Heart left ventricle (tissue), 16 donors: ENCODE data around the gene SLC23A2. TPM values are rescaled to one million over a fixed set of nuclear protein-coding genes. Genes with fewer than 3 reads are reported as not detected.
"Not testable (repeated sequence)": the region's sequence is repeated elsewhere in the genome, so short reads cannot be mapped to it uniquely, and the experiment has no call there.

Experiments
- ATAC-seq, 4 donors: fragments of 200-7000 bp; cut with Tn5 transposase; one replicate each; pipeline ENCODE4 v1.9.1; 2020 to 2022; ENCODE audit warnings: moderate library complexity in 4 of 4, mild to moderate bottlenecking in 3 of 4, moderate number of reproducible peaks in 1 of 4
- DNase-seq, 5 donors: peaks; one replicate each; pipeline ENCODE4 v3.0.0-alpha.2; 2020
- H3K27ac ChIP-seq, 12 donors: fragments of 200-600 bp; sonication (generic) in 4 of 12; one replicate each; pipeline versions ENCODE4 v1.5.0 to v1.8.0; 2016 to 2022; ENCODE audit warnings: mild to moderate bottlenecking in 2 of 12
- H3K27me3 ChIP-seq, 9 donors: fragments of 200-600 bp; sonication (generic) in 2 of 9; one replicate each; pipeline versions ENCODE4 v1.5.1 to v1.8.0; 2016 to 2022; ENCODE audit warnings: mild to moderate bottlenecking in 3 of 9
- H3K36me3 ChIP-seq, 9 donors: fragments of 200-600 bp; sonication (generic) in 2 of 9; one replicate each; pipeline versions ENCODE4 v1.5.0 to v1.8.0; 2018 to 2022; ENCODE audit warnings: mild to moderate bottlenecking in 2 of 9
- H3K4me1 ChIP-seq, 12 donors: fragments of 200-600 bp; sonication (generic) in 4 of 12; one replicate each; pipeline versions ENCODE4 v1.5.0 to v1.8.0; 2016 to 2022; ENCODE audit warnings: mild to moderate bottlenecking in 3 of 12
- H3K4me3 ChIP-seq, 12 donors: fragments of 200-600 bp; sonication (generic) in 4 of 12; one replicate each; pipeline versions ENCODE4 v1.5.0 to v1.8.0; 2017 to 2022; ENCODE audit warnings: mild to moderate bottlenecking in 9 of 12, moderate library complexity in 4 of 12
- H3K9me3 ChIP-seq, 12 donors: fragments of 200-600 bp; sonication (generic) in 4 of 12; one replicate each; pipeline versions ENCODE4 v1.5.0 to v1.8.0; 2016 to 2022; ENCODE audit warnings: mild to moderate bottlenecking in 1 of 12
- POLR2A ChIP-seq, 2 donors: fragments of 450-650 bp; IDR thresholded peaks; one replicate each; pipeline ENCODE4 v1.6.1; 2017; ENCODE audit warnings: antibody characterized with exemption in 2 of 2, mild to moderate bottlenecking in 2 of 2, moderate library complexity in 2 of 2
- WGBS, 4 donors: extraction: QIAGEN DNeasy Blood & Tissue Kit in 2 of 4; methylation state at CpG; one replicate each; pipeline versions ENCODE4 v1.1.5 to v1.1.7; 2013 to 2018; 5-methylcytosine and 5-hydroxymethylcytosine counted together
- intact Hi-C, 10 donors: fragments of 100-400 bp; cut with DNase I; formaldehyde crosslinking; loops; one replicate each; pipeline versions ENCODE4 v1.11.1 to v1.14.2; 2022
- polyA plus RNA-seq, 2 donors: library from polyadenylated mRNA; stranded (reverse); fragments of 200-250 nt; gene quantifications; one replicate each; pipeline ENCODE4 v1.2.3, GENCODE V29; 2013
- total RNA-seq, 9 donors: library from RNA; depleted of rRNA in 2 of 9; stranded (reverse); fragments of >200 nt in 2 of 9; fragmentation: NEBNext Ultra II Directional in 3 of 9; extraction: Animal tissue kit (Norgen Biotek cat#: 25700) in 3 of 9; gene quantifications; one replicate each; pipeline versions ENCODE4 v1.1.0 to v1.2.4, GENCODE V29; 2016 to 2023
- TF ChIP-seq, protein P1 (sequence below), 12 donors: fragments of 200-600 bp; sonication (generic) in 4 of 12; IDR thresholded peaks; one replicate each; pipeline versions ENCODE4 v1.5.0 to v1.8.0; 2018 to 2022; ENCODE audit warnings: antibody characterized with exemption in 12 of 12, mild to moderate bottlenecking in 5 of 12
- donor health status: ischemic (EF 13 %, LVEDD 7.1; RV severe dilation, severe dysfunction).
- donor health status: healthy with polysubstance abuse.
- donor health status: DM: no; HTN: yes; CAD: no.
- donor health status: DM: no; HTN: no; CAD: no.
- donor health status: ischemic (EF 25% LVEDD 6.9; RV normal size, moderate dysfunction).
- donor health status: ischemic (EF 25% LVEDD 5.7; RV mildly dilated, moderate dysfunction).
- donor health status: healthy.
- donor health status: DM: yes; HTN: yes; CAD: no.
- donor health status: ischemic (EF 35%, LVEDD 5.7; RV mildly dilated, moderate dysfunction).
- donor health status: nonischemic (EF 11% LVEDD 7.7; RV severe dilation, severe dysfunction).
- donor health status: DM: yes; HTN: yes; CAD: no.
- donor health status: PGD.
- donor health status: ischemic (EF 29% LVEDD 5.4; RV normal size, mild dysfunction).
- donor health status: nonischemic (EF 23%, LVEDD 6.1; RV moderate dilation, normal function).

SLC23A2 gene
- total and polyA plus RNA-seq, 11 donors, result 3.0 to 18.7 (median 8.1) TPM

DNA sequence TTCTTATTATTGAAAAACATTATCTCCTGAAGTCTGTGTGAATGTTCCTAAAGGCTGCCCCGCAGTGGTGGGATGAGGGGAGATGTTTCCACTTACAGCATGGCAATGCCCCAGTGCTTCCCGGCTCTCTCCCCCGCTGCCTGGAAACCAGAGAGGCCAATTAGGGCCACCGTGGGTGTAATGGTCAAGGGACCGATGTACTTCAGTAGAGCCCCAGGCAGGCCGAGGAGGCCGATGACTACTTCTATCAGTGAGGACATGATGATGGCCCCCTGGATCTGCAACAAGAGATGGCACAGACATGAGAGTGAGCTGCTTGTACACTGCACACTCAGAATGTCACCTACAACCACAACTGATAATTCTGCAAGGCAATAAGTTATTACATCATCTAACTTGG lies 117.8 kb downstream of the SLC23A2 start:
- H3K9me3 ChIP-seq, result no peaks in the 10 kb centered on the region
- no peaks in the 10 kb centered on the region for H3K4me1 ChIP-seq
- no peak overlapping the region for H3K27ac ChIP-seq
- no peak overlapping the region for H3K4me3 ChIP-seq
- peaks cover 0 to 66% (median 37%) of the 10 kb centered on the region in 9 donors for H3K36me3 ChIP-seq
- DNase-seq (no peak), ATAC-seq (no peak)
- no peak for TF ChIP-seq POLR2A (IDR thresholded peaks at IDR 0.05)
- TF ChIP-seq, protein P1, sequence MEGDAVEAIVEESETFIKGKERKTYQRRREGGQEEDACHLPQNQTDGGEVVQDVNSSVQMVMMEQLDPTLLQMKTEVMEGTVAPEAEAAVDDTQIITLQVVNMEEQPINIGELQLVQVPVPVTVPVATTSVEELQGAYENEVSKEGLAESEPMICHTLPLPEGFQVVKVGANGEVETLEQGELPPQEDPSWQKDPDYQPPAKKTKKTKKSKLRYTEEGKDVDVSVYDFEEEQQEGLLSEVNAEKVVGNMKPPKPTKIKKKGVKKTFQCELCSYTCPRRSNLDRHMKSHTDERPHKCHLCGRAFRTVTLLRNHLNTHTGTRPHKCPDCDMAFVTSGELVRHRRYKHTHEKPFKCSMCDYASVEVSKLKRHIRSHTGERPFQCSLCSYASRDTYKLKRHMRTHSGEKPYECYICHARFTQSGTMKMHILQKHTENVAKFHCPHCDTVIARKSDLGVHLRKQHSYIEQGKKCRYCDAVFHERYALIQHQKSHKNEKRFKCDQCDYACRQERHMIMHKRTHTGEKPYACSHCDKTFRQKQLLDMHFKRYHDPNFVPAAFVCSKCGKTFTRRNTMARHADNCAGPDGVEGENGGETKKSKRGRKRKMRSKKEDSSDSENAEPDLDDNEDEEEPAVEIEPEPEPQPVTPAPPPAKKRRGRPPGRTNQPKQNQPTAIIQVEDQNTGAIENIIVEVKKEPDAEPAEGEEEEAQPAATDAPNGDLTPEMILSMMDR (IDR thresholded peaks at IDR 0.05), result no peak
- H3K27me3 ChIP-seq, result no peaks in the 10 kb centered on the region
- whole genome bisulfite sequencing, 4 donors, result 74 to 86% (median 82%) methylated on average over 7 of the region's 7 CpGs
- intact Hi-C loops, result no loop called here

- Histone ChIP-seq H3K27ac (no peak overlapping the region), H3K4me1 (no peaks in the 10 kb centered on the region), H3K9me3 (no peaks in the 10 kb centered on the region), H3K36me3 (peaks cover 0 to 62% (median 36%) of the 10 kb centered on the region in 9 donors), H3K4me3 (no peak overlapping the region), H3K27me3 (no peaks in the 10 kb centered on the region)
- WGBS, 4 donors, result 75 to 83% (median 79%) methylated on average over 3 of the region's 3 CpGs
- DNase-seq (no peak), ATAC-seq (no peak)
- intact Hi-C loops, result no loop called here
- TF ChIP-seq, protein P1 (IDR thresholded peaks at IDR 0.05), result no peak
- no peak for TF ChIP-seq POLR2A (IDR thresholded peaks at IDR 0.05)
These were observed 118.3 kb downstream of the SLC23A2 start for GRCh38 chr20:4883051-4883450.

DNA sequence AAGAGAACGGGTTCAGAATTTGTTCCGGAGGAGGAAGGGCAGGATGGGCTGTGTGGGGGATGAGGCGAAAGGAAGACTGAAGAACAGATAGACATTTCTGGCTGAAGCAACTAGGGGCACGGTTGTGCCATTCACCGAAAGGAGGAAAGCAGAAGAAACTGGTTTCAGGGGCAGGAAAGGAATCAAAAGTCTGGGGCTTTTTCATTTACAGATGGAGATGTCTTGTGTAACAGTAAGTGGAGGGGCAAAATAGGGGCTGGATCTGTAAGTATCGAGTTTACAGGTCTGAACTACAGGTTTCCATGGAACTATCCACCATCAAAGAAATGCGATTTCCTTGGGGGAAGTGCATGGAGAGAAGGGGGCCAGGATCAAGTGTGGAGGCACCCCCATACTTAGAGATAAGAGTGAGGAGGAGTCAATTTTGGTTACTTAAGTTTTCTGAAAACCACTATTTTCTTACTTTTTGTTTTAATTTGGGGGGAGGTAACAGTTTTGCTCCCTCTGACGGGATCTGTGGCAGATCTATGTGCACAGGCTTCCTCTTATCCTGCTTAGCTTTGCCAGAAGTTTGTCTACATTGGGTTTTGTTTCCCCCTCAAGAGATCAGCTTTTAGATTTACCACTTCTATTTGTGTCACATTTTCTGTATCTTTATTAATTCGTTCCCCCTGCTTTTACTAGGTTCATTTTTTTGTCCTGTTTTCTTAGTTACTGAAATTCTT lies 120.1 kb downstream of the SLC23A2 start:
- no peak for ATAC-seq
- Histone ChIP-seq H3K4me1 (peaks cover 0 to 2% (median 0%) of the 10 kb centered on the region in 12 donors), H3K36me3 (peaks cover 0 to 75% (median 36%) of the 10 kb centered on the region in 9 donors), H3K27me3 (no peaks in the 10 kb centered on the region), H3K27ac (no peak overlapping the region), H3K4me3 (no peak overlapping the region), H3K9me3 (no peaks in the 10 kb centered on the region)
- TF ChIP-seq POLR2A (IDR thresholded peaks at IDR 0.05), result no peak
- TF ChIP-seq, protein P1 (IDR thresholded peaks at IDR 0.05), result no peak
- intact Hi-C loops, result no loop called here
- DNase-seq, result no peak
- 87 to 92% (median 88%) methylated on average over 9 of the region's 9 CpGs for WGBS, 4 donors

DNA sequence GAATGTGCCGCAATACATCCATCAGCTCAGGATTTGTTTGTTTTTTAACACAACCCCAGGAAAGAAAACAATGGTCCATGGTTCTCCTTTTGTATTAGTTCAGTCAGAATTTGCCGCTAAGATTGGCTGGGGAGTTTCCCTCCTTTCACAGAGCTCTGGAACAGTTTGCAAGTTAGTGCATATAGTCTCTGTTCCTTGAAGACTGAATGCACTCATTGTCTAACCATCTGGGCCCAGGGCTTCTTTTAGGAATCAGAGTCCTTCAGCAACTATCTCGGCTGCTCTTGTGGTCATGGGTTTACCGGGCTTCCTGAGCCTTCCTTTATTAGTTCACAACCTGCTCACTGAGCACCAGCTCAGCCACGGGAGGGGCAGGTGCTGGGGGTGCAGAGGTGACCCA lies 121.3 kb downstream of the SLC23A2 start:
- no peak overlapping the region for H3K4me3 ChIP-seq
- H3K27ac ChIP-seq, result no peak overlapping the region
- H3K27me3 ChIP-seq, result no peaks in the 10 kb centered on the region
- TF ChIP-seq POLR2A (IDR thresholded peaks at IDR 0.05), result no peak
- TF ChIP-seq, protein P1 (IDR thresholded peaks at IDR 0.05), result no peak
- H3K9me3 ChIP-seq, result no peaks in the 10 kb centered on the region
- H3K4me1 ChIP-seq, result peaks cover 0 to 9% (median 0%) of the 10 kb centered on the region in 12 donors
- intact Hi-C loops, result no loop called here
- ATAC-seq (no peak), DNase-seq (no peak)
- WGBS, 4 donors, result 74 to 84% (median 80%) methylated on average over 5 of the region's 5 CpGs
- peaks cover 0 to 81% (median 36%) of the 10 kb centered on the region in 9 donors for H3K36me3 ChIP-seq

DNA sequence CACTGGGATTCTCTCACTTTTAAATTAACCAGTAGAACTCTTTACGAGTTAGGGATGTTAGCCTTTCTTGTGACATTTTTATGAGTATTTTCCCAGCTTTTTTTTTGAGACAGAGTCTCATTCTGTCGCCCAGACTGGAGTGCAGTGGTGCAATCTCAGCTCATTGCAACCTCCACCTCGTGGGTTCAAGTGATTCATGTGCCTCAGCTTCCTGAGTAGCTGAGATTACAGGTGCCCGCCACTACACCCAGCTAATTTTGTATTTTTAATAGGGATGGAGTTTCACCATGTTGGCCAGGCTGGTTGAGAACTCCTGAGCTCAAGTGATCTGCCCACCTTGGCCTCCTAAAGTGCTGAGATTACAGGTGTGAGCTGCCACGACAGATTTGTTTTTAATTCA lies 123.2 kb downstream of the SLC23A2 start:
- H3K4me3 ChIP-seq, DNase-seq, H3K4me1 ChIP-seq, H3K9me3 ChIP-seq, H3K27me3 ChIP-seq, H3K27ac ChIP-seq, ATAC-seq: not testable (repeated sequence)
- WGBS, 4 donors, result 89 to 94% (median 91%) methylated on average over 5 of the region's 5 CpGs
- intact Hi-C loops, result loop anchor here in 1 of 10 donors (10.0 kb wide), 1 partner anchor 77 kb away; no protein-coding TSS in a partner anchor
- H3K36me3 ChIP-seq, result peaks cover 0 to 83% (median 43%) of the 10 kb centered on the region in 9 donors
